ENCODE results near the gene GGT5.

GGT5 gene

GRCh38 chr22:24231706-24232105, 13.2 kb downstream of the GGT5 start:
- DNase-seq (ENCODE audit: low read depth in 1 of 2, low spot score in 1 of 2) = no peak
- no peak for TF ChIP-seq CTCF (IDR thresholded peaks at IDR 0.05; ENCODE audit: insufficient read depth, low read length)
- Histone ChIP-seq H3K27ac (replicated peaks) (no peak overlapping the region), H3K27me3 (ENCODE audit: insufficient read depth, poor library complexity, severe bottlenecking) (no peaks in the 10 kb centered on the region), H3K4me3 (replicated peaks; ENCODE audit: insufficient read depth, low read length) (no peak overlapping the region)

GRCh38 chr22:24230911-24231656, 13.8 kb downstream of the GGT5 start:
- DNase-seq (ENCODE audit: low read depth in 1 of 2, low spot score in 1 of 2) = peak in 1 of 2 experiments; percentile 53
- no peak overlapping the region for H3K4me3 ChIP-seq (replicated peaks; ENCODE audit: insufficient read depth, low read length)
- no peak for TF ChIP-seq POLR2AphosphoS5 (IDR thresholded peaks at IDR 0.05; ENCODE audit: low read depth)
- TF ChIP-seq REST (IDR thresholded peaks at IDR 0.05; ENCODE audit: insufficient replicate concordance, low read depth) = no peak
- no peak for TF ChIP-seq SPI1 (IDR thresholded peaks at IDR 0.05; ENCODE audit: borderline replicate concordance, low read depth)
- peak; percentile 9 for TF ChIP-seq CTCF (IDR thresholded peaks at IDR 0.05; ENCODE audit: insufficient read depth, low read length)
- TF ChIP-seq GABPA (IDR thresholded peaks at IDR 0.05; ENCODE audit: low read depth) = no peak

GRCh38 chr22:24225951-24226350, 18.9 kb downstream of the GGT5 start:
- TF ChIP-seq SPI1 (IDR thresholded peaks at IDR 0.05; ENCODE audit: borderline replicate concordance, low read depth) (no peak), POLR2AphosphoS5 (IDR thresholded peaks at IDR 0.05; ENCODE audit: low read depth) (no peak), CTCF (IDR thresholded peaks at IDR 0.05; ENCODE audit: insufficient read depth, low read length) (no peak), REST (IDR thresholded peaks at IDR 0.05; ENCODE audit: insufficient replicate concordance, low read depth) (no peak)
- Histone ChIP-seq H3K4me3 (replicated peaks; ENCODE audit: insufficient read depth, low read length) (no peak overlapping the region), H3K27me3 (ENCODE audit: insufficient read depth, poor library complexity, severe bottlenecking) (no peaks in the 10 kb centered on the region), H3K27ac (replicated peaks) (no peak overlapping the region)
- DNase-seq (ENCODE audit: low read depth in 1 of 2, low spot score in 1 of 2) = no peak

More at GRCh38 chr22:24230911-24231656, 13.8 kb downstream of the GGT5 start:
- Histone ChIP-seq H3K27ac (replicated peaks) (no peak overlapping the region), H3K27me3 (ENCODE audit: insufficient read depth, poor library complexity, severe bottlenecking) (no peaks in the 10 kb centered on the region)

All from HL-60 (cell line).